NOMO-1 treated with DMSO at 0.1 percent for 48 hours (cell line): ENCODE results near the gene TMEM217.
"Not testable (repeated sequence)": the region's sequence is repeated elsewhere in the genome, so short reads cannot be mapped to it uniquely, and the experiment has no call there.

Experiments used
- DNase-seq: peaks from one replicate; lab custom pipeline; 2025; ENCODE audit not compliant: unreplicated experiment; lab: John Stamatoyannopoulos, UW

Gene TMEM217

GRCh38 chr6:37187321-37188022, 70.5 kb downstream of the TMEM217 start:
- DNase-seq, result no peak

GRCh38 chr6:37185949-37186720, 71.8 kb downstream of the TMEM217 start:
- peak; percentile 50 for DNase-seq

GRCh38 chr6:37182736-37183590, 75.0 kb downstream of the TMEM217 start:
- DNase-seq, result peak; percentile 98

- DNase-seq, result not testable (repeated sequence)
Observed at GRCh38 chr6:37180610-37181009, 77.3 kb downstream of the TMEM217 start.

- DNase-seq, result no peak
Observed at GRCh38 chr6:37180075-37180474, 77.9 kb downstream of the TMEM217 start.

GRCh38 chr6:37177935-37178517, 79.9 kb downstream of the TMEM217 start:
- DNase-seq, result no peak

- DNase-seq, result peak; percentile 92
Observed at GRCh38 chr6:37177077-37177934, 80.6 kb downstream of the TMEM217 start.

- DNase-seq, result no peak
Observed at GRCh38 chr6:37176268-37177076, 81.5 kb downstream of the TMEM217 start.

- peak; percentile 62 for DNase-seq
Observed at GRCh38 chr6:37175332-37176267, 82.3 kb downstream of the TMEM217 start.

GRCh38 chr6:37174515-37175331, 83.2 kb downstream of the TMEM217 start:
- DNase-seq, result no peak

GRCh38 chr6:37174196-37174514, 83.8 kb downstream of the TMEM217 start:
- no peak for DNase-seq

- no peak for DNase-seq
Observed at GRCh38 chr6:37173493-37174195, 84.3 kb downstream of the TMEM217 start.

GRCh38 chr6:37172912-37173492, 84.9 kb downstream of the TMEM217 start:
- no peak for DNase-seq

- peak; percentile 89 for DNase-seq
Observed at GRCh38 chr6:37171970-37172812, 85.8 kb downstream of the TMEM217 start.

- no peak for DNase-seq
Observed at GRCh38 chr6:37171201-37171969, 86.6 kb downstream of the TMEM217 start.
